ENCODE data around the gene MRPS25.

DNA sequence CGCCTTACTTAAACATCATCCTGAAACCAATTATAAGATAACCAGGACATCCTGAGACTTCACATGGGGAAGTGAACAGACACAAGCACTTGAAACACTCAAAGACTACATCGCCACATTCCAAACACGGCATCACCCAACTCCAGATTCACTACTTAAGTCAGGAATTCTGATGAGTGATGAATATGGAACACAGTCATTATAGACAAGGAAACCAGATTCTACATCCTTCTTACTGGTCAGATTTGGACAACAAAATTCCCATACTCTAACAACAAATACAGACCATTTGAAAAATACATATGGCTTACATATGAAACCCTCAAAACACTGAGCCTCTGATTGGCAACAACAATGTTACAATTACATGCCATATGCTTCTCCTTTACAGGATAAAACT is 46.9 kb upstream of the MRPS25 start:
- TF ChIP-seq POLR2A (IDR thresholded peaks at IDR 0.05; ENCODE audit: low read depth, low read length) (no peak), POLR2AphosphoS5 (IDR thresholded peaks at IDR 0.05; ENCODE audit: insufficient read depth, low read depth, low read length) (no peak), EZH2 (IDR thresholded peaks at IDR 0.05; ENCODE audit: borderline replicate concordance, low read depth, low read length, severe bottlenecking) (no peak), MYC (IDR thresholded peaks at IDR 0.05; ENCODE audit: low read depth, low read length) (no peak), JUN (IDR thresholded peaks at IDR 0.05; ENCODE audit: borderline replicate concordance, insufficient read depth, insufficient read length, low read depth) (no peak), FOS (IDR thresholded peaks at IDR 0.05; ENCODE audit: borderline replicate concordance, insufficient read depth, low read length) (no peak), GATA2 (IDR thresholded peaks at IDR 0.05; ENCODE audit: insufficient read depth, insufficient read length, low read depth, low read length) (no peak)
- TF ChIP-seq, protein P1, sequence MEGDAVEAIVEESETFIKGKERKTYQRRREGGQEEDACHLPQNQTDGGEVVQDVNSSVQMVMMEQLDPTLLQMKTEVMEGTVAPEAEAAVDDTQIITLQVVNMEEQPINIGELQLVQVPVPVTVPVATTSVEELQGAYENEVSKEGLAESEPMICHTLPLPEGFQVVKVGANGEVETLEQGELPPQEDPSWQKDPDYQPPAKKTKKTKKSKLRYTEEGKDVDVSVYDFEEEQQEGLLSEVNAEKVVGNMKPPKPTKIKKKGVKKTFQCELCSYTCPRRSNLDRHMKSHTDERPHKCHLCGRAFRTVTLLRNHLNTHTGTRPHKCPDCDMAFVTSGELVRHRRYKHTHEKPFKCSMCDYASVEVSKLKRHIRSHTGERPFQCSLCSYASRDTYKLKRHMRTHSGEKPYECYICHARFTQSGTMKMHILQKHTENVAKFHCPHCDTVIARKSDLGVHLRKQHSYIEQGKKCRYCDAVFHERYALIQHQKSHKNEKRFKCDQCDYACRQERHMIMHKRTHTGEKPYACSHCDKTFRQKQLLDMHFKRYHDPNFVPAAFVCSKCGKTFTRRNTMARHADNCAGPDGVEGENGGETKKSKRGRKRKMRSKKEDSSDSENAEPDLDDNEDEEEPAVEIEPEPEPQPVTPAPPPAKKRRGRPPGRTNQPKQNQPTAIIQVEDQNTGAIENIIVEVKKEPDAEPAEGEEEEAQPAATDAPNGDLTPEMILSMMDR (IDR thresholded peaks at IDR 0.05; ENCODE audit: extremely low read depth in 1 of 2, insufficient read depth in 1 of 2, low read depth in 1 of 2, low read length in 2 of 2): no peak
- TF ChIP-seq, protein P2, sequence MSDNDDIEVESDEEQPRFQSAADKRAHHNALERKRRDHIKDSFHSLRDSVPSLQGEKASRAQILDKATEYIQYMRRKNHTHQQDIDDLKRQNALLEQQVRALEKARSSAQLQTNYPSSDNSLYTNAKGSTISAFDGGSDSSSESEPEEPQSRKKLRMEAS (IDR thresholded peaks at IDR 0.05; ENCODE audit: insufficient read depth, insufficient read length): no peak

Measured in endothelial cell of umbilical vein (primary cell).